ENCODE results near the gene PRKG1.

PRKG1 gene

GRCh38 chr10:52105301-52105700 lies 1031.0 kb downstream of the PRKG1 start:
- no peak overlapping the region for H3K4me3 ChIP-seq (ENCODE audit: low read depth, low read length)
- no peak for TF ChIP-seq CTCF (IDR thresholded peaks at IDR 0.05; ENCODE audit: borderline replicate concordance, insufficient read depth, low read depth, low read length)

DNA sequence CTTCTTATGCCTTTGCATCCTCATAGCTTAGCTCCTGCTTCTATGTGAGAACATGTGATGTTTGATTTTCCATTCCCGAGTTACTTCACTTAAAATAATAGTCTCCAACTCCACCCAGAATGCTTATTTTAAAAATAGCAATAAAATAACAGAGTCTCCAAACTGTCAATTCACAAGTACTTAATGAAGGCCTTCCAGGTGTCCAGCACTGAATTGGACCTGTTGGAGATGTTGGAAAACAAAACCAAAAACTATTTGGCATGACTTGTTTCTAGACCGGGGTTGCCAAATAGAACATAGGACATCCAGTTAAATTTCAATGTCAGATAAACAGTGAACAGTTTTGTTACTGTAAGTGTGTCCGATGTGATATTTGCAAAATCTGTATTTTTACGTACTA lies 1031.7 kb downstream of the PRKG1 start:
- no peak overlapping the region for H3K4me3 ChIP-seq (ENCODE audit: low read depth, low read length)
- TF ChIP-seq CTCF (IDR thresholded peaks at IDR 0.05; ENCODE audit: borderline replicate concordance, insufficient read depth, low read depth, low read length) = no peak

GRCh38 chr10:52106899-52107298 lies 1032.6 kb downstream of the PRKG1 start:
- TF ChIP-seq CTCF (IDR thresholded peaks at IDR 0.05; ENCODE audit: borderline replicate concordance, insufficient read depth, low read depth, low read length) = no peak
- no peak overlapping the region for H3K4me3 ChIP-seq (ENCODE audit: low read depth, low read length)

GRCh38 chr10:52108236-52108635 lies 1033.9 kb downstream of the PRKG1 start:
- no peak for TF ChIP-seq CTCF (IDR thresholded peaks at IDR 0.05; ENCODE audit: borderline replicate concordance, insufficient read depth, low read depth, low read length)
- no peak overlapping the region for H3K4me3 ChIP-seq (ENCODE audit: low read depth, low read length)

- H3K4me3 ChIP-seq (ENCODE audit: low read depth, low read length) = no peak overlapping the region
- TF ChIP-seq CTCF (IDR thresholded peaks at IDR 0.05; ENCODE audit: borderline replicate concordance, insufficient read depth, low read depth, low read length) = no peak
These were observed 1036.3 kb downstream of the PRKG1 start for GRCh38 chr10:52110576-52110975.

GRCh38 chr10:52111101-52111891 lies 1037.0 kb downstream of the PRKG1 start:
- TF ChIP-seq CTCF (IDR thresholded peaks at IDR 0.05; ENCODE audit: borderline replicate concordance, insufficient read depth, low read depth, low read length) = no peak
- H3K4me3 ChIP-seq (ENCODE audit: low read depth, low read length) = no peak overlapping the region

- TF ChIP-seq CTCF (IDR thresholded peaks at IDR 0.05; ENCODE audit: borderline replicate concordance, insufficient read depth, low read depth, low read length) = no peak
- H3K4me3 ChIP-seq (ENCODE audit: low read depth, low read length) = no peak overlapping the region
These were observed 1041.5 kb downstream of the PRKG1 start for GRCh38 chr10:52115823-52116222.
